Subcutaneous abdominal adipose tissue (tissue), 5 donors: ENCODE results near the gene C1QTNF1.

Experiments
- H3K27ac ChIP-seq: one replicate; pipeline ENCODE4 v1.7.0; 2013; ENCODE audit warnings: low read depth, mild to moderate bottlenecking, inconsistent platforms, low read length, moderate library complexity
- H3K27me3 ChIP-seq, 5 donors: one replicate each; pipeline ENCODE4 v1.7.0; 2013; ENCODE audit warnings: low read length in 5 of 5, inconsistent platforms in 1 of 5; ENCODE audit not compliant: control insufficient read depth in 5 of 5, insufficient read depth in 4 of 5
- H3K36me3 ChIP-seq, 5 donors: one replicate each; pipeline ENCODE4 v1.7.0; 2013; ENCODE audit warnings: low read length in 5 of 5; ENCODE audit not compliant: control insufficient read depth in 5 of 5, insufficient read depth in 5 of 5
- H3K4me1 ChIP-seq, 5 donors: one replicate each; pipeline ENCODE4 v1.7.0; 2013; ENCODE audit warnings: low read length in 5 of 5, mild to moderate bottlenecking in 3 of 5, moderate library complexity in 1 of 5; ENCODE audit not compliant: control insufficient read depth in 5 of 5, insufficient read depth in 5 of 5
- H3K4me3 ChIP-seq, 5 donors: one replicate each; pipeline ENCODE4 v1.7.0; 2013; ENCODE audit warnings: low read length in 5 of 5, low read depth in 1 of 5
- H3K9ac ChIP-seq, 5 donors: one replicate each; pipeline ENCODE4 v1.7.0; 2013; ENCODE audit warnings: low read length in 5 of 5, mild to moderate bottlenecking in 4 of 5, moderate library complexity in 3 of 5
- H3K9me3 ChIP-seq, 5 donors: one replicate each; pipeline ENCODE4 v1.7.0; 2013; ENCODE audit warnings: low read length in 5 of 5; ENCODE audit not compliant: control insufficient read depth in 5 of 5
- donor health status: healthy.
- donor health status: healthy.
- donor health status: healthy.
- donor health status: healthy.
- donor health status: healthy.

Gene C1QTNF1

GRCh38 chr17:79091226-79091670 lies 67.3 kb downstream of the C1QTNF1 start:
- Histone ChIP-seq H3K9ac (no peak overlapping the region), H3K4me1 (peaks cover 0 to 14% (median 13%) of the 10 kb centered on the region in 5 donors), H3K9me3 (no peaks in the 10 kb centered on the region), H3K27ac (no peak overlapping the region), H3K36me3 (peaks cover 0 to 13% (median 7%) of the 10 kb centered on the region in 5 donors), H3K27me3 (peaks cover 30 to 52% (median 43%) of the 10 kb centered on the region in 5 donors), H3K4me3 (no peak overlapping the region)

- Histone ChIP-seq H3K27me3 (peaks cover 36 to 60% (median 50%) of the 10 kb centered on the region in 5 donors), H3K4me1 (peaks cover under 1 to 13% (median 10%) of the 10 kb centered on the region in 5 donors), H3K36me3 (no peaks in the 10 kb centered on the region), H3K9ac (no peak overlapping the region), H3K27ac (no peak overlapping the region), H3K9me3 (no peaks in the 10 kb centered on the region), H3K4me3 (no peak overlapping the region)
These were observed 68.6 kb downstream of the C1QTNF1 start for GRCh38 chr17:79092567-79092966.

DNA sequence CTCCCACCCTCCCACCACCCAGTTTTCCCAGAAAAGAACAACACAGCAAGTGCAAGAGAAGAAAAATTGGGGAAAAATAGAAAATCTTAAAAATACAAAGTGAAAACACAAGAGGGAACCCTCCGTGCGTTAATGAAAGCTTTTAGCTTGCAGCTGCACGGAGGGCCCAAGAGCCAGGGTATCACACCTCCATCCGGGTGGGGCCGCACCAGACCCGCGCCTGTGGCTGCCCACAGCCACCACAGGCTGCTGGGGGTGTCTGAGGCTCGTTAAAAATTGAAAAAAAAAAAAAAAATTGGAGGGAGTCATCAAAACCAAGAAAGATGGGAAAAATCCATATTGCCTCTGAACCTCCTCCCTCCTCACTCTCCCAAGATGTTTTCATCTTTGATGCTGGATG lies 69.3 kb downstream of the C1QTNF1 start:
- Histone ChIP-seq H3K27me3 (peaks cover 43 to 67% (median 58%) of the 10 kb centered on the region in 5 donors), H3K27ac (no peak overlapping the region), H3K9me3 (no peaks in the 10 kb centered on the region), H3K36me3 (no peaks in the 10 kb centered on the region), H3K4me3 (no peak overlapping the region), H3K4me1 (peaks cover 3 to 13% (median 10%) of the 10 kb centered on the region in 5 donors), H3K9ac (no peak overlapping the region)

DNA sequence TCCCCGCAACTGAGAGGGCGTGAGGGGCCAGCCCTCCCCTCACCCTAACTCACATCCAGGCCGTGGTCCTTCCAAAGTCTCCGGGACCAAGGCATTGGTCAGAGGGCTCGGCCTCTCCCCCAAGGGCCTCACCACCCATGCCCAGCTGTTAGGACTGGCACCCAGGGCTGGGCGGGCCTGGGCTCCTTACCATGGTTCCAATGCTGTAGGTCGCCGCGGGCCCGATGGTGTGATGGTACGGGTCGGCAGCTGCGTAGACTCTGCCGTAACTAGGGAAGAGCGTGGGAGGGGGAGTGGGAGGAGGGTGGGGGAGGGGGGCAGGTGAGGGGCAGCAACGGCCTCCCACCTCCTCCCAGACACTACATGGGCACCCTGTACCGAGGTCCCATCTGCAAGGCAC lies 70.3 kb downstream of the C1QTNF1 start:
- Histone ChIP-seq H3K4me1 (peaks cover 3 to 13% (median 10%) of the 10 kb centered on the region in 5 donors), H3K27ac (no peak overlapping the region), H3K4me3 (no peak overlapping the region), H3K9me3 (no peaks in the 10 kb centered on the region), H3K27me3 (peaks cover 52 to 77% (median 64%) of the 10 kb centered on the region in 5 donors), H3K9ac (no peak overlapping the region), H3K36me3 (no peaks in the 10 kb centered on the region)

GRCh38 chr17:79095345-79096055 lies 71.5 kb downstream of the C1QTNF1 start:
- H3K4me1 ChIP-seq = peaks cover 2 to 4% (median 3%) of the 10 kb centered on the region in 5 donors
- no peak overlapping the region for H3K27ac ChIP-seq
- no peak overlapping the region for H3K9ac ChIP-seq
- H3K27me3 ChIP-seq = peaks cover 58 to 89% (median 76%) of the 10 kb centered on the region in 5 donors
- no peaks in the 10 kb centered on the region for H3K9me3 ChIP-seq
- no peaks in the 10 kb centered on the region for H3K36me3 ChIP-seq
- H3K4me3 ChIP-seq = no peak overlapping the region

- H3K36me3 ChIP-seq = no peaks in the 10 kb centered on the region
- H3K4me1 ChIP-seq = peaks cover 0 to 3% (median 0%) of the 10 kb centered on the region in 5 donors
- no peaks in the 10 kb centered on the region for H3K9me3 ChIP-seq
- H3K9ac ChIP-seq = no peak overlapping the region
- H3K27me3 ChIP-seq = peaks cover 63 to 92% (median 80%) of the 10 kb centered on the region in 5 donors
- H3K27ac ChIP-seq = no peak overlapping the region
- no peak overlapping the region for H3K4me3 ChIP-seq
These were observed 72.5 kb downstream of the C1QTNF1 start for GRCh38 chr17:79096477-79096876.

- no peak overlapping the region for H3K27ac ChIP-seq
- no peaks in the 10 kb centered on the region for H3K36me3 ChIP-seq
- no peak overlapping the region for H3K4me3 ChIP-seq
- no peak overlapping the region for H3K9ac ChIP-seq
- H3K9me3 ChIP-seq = no peaks in the 10 kb centered on the region
- H3K4me1 ChIP-seq = peaks cover 0 to 3% (median 0%) of the 10 kb centered on the region in 5 donors
- peaks cover 68 to 92% (median 81%) of the 10 kb centered on the region in 5 donors for H3K27me3 ChIP-seq
These were observed 73.5 kb downstream of the C1QTNF1 start for GRCh38 chr17:79097226-79098055.

GRCh38 chr17:79098282-79098867 lies 74.4 kb downstream of the C1QTNF1 start:
- peaks cover 0 to 3% (median 0%) of the 10 kb centered on the region in 5 donors for H3K4me1 ChIP-seq
- no peaks in the 10 kb centered on the region for H3K9me3 ChIP-seq
- no peak overlapping the region for H3K9ac ChIP-seq

More at GRCh38 chr17:79098282-79098867, 74.4 kb downstream of the C1QTNF1 start:
- H3K27ac ChIP-seq = no peak overlapping the region
- peaks cover 62 to 94% (median 79%) of the 10 kb centered on the region in 5 donors for H3K27me3 ChIP-seq
- no peak overlapping the region for H3K4me3 ChIP-seq
- no peaks in the 10 kb centered on the region for H3K36me3 ChIP-seq
